GM18870 (cell line): ENCODE data around the gene FOXJ3.

Experiments
- ATAC-seq: cut with Tn5 transposase; IDR thresholded peaks from one replicate; pipeline ENCODE4 v1.9.1; 2021; ENCODE audit warnings: moderate library complexity; ENCODE audit not compliant: unreplicated experiment

The FOXJ3 gene

DNA sequence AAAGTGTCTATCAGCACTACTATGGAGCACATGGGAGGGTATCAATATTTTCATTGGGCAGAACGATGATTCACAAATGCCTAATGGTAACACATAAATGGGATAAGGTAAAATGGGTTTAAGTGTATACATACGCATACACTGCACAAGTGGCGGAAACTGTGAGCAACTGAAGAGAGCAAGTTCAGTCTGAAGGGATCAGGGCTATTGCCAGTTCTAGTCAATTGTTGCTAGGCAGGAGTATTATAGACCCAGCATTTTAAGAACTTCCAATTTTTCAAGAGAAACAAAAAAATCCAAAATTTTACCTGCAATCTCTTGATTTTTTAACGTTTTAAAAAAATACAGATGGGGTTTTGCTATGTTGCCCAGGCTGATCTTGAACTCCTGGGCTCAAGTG lies 23.1 kb downstream of the FOXJ3 start:
- ATAC-seq: no peak

DNA sequence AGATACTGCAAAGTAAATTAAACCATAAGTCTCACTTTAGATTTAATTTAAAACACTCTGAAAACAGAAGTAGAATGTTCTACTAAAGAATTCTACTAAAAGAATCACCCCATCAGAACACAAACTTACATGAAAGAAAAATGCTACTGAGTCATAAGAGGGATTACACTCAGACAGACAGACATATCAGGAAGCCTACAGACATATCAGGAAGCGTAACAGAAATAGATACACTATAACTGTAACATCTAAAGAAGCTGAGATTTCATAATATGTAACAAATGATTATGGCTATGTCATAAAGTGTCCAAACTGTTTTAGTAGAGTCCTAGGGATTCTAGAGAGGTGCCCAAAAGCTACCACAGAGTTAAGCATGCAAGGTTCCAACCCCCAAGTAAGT lies 23.9 kb downstream of the FOXJ3 start:
- ATAC-seq: no peak

DNA sequence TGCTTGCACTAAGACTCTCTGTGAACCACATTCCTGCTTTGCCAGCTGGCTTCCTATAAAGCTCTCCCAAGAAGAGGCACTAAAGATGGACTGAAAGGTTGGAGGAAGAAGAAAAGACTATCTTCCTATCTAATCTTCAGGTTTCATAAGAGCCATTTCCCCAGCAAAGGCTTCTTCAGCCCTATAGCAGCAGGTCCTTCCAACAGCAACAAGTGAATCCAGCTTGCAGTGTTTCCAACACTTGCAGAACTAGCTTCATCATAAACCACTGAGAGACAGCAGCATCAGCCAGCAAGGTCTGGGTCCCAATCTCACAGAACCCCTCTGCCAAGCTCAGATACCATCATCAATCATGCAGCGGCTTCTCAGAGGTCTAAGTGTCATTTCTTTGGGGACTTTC lies 28.1 kb downstream of the FOXJ3 start:
- no peak for ATAC-seq

DNA sequence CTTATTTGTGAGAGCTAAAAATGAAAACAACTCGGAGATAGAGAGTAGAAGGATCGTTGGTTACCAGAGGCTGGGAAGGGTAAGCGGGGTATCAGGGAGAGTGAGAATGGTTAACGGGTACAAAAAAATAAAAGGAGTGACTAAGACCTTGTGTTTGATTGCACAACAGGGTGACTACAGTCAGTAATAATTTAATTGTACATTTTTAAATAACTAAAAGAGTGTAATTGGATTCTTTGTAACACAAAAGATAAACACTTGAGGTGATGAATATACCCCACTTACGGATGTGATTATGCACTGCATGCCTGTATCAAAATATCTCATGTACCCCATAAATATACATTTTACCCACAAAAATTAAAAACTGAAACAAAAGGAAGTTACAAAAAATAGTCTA lies 29.4 kb downstream of the FOXJ3 start:
- ATAC-seq: no peak

DNA sequence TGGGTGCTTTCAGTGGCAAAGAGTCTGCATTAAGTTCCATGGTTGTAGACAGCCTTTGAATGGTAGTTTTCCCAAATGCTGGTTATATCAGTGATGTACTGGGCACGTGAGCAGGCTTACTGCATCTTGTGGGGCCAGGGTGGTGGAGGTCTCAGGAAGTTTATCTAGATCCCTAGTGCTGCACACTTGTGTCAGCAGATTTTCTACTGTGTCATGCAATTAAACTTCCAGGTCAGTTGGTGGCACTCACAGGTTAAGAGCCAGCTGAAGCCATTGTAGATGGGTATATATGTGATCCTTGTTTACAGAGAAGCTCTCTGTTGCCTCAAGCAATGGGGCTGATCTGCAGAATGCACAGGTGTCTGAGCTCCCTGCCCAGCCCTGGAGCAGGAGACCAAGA lies 33.0 kb downstream of the FOXJ3 start:
- no peak for ATAC-seq

DNA sequence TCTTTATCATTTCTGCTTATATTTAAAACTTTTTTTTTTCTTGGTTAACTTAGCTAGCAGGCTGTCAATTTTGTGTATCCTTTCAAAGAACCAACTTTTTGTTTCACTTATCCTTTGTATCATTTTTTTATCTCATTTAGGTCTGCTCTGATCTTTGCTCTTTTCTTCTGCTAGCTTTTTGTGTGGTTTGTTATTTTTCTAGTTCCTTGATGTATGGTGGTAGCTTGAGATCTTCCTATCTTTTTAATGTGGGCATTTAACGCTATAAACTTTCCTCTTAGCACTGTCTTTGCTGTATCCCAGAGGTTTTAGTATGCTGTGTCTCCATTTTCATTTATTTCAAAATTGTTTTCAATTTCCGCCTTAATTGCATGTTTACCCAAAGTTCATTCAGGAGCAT lies 36.5 kb downstream of the FOXJ3 start:
- no peak for ATAC-seq

DNA sequence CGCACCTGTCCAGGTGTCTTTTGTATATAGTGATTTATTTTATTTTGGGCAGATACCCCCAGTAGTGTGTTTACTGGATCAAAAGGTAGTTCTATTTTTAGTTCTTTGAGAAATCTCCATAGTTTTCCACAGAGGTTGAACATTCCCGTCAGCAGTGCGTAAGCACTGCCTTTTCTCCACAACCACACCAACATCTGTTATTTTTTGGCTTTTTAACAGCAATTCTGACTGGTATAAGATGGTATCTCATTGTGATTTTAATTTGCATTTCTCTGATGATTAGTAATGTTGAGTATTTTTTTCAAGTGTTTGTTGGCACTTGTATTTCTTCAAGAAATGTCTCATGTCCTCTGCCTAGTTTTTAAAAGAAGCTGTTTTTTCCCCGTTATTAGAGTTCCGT lies 39.2 kb downstream of the FOXJ3 start:
- no peak for ATAC-seq

DNA sequence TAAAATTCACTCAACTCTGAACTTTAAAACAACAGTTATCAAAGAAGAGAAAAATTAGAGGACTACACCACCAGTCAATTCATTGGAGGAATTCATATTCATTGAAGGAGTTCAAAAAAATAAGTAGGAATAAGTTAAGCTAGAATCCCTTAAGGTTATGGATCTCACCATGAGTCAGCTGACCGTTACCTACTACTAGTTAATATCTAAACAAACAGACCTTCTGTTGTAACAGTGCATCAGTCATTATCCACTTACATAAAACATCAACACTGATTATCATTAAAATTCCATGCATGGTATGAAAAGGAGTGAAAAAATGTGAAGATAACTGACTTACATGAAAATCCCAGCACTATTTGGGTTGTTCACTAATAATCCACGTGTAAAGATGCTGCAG lies 44.9 kb downstream of the FOXJ3 start:
- no peak for ATAC-seq

DNA sequence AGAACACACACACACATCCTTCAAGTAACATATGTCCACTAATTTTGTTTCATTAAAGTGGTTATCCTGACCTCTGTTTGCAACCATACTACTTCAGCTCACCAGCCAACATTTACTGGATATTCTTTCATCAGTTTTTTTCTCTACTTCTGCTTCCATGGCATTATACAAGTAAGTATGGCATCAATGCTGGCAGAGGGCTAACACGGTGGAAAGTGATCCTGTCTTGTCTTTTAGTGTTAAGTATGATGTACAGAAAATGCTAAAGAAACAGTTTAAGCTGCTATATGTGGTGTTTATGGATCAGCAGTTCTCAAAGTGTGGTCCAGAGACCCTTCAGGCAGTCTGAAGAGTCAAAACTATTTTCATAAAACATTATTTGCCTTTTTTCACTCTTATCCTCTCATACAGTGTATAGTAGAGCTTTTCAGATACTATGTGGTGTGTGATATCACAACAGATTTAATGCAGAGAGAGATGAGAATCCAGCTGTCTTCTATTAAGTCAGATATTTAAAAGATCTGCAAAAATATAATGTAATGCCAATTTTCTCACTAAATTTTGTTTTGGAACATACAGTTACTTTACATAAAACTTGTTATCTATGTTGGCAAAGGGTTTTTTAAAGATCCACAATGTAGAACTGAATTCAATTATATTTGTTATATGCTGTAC lies 46.6 kb downstream of the FOXJ3 start:
- no peak for ATAC-seq

DNA sequence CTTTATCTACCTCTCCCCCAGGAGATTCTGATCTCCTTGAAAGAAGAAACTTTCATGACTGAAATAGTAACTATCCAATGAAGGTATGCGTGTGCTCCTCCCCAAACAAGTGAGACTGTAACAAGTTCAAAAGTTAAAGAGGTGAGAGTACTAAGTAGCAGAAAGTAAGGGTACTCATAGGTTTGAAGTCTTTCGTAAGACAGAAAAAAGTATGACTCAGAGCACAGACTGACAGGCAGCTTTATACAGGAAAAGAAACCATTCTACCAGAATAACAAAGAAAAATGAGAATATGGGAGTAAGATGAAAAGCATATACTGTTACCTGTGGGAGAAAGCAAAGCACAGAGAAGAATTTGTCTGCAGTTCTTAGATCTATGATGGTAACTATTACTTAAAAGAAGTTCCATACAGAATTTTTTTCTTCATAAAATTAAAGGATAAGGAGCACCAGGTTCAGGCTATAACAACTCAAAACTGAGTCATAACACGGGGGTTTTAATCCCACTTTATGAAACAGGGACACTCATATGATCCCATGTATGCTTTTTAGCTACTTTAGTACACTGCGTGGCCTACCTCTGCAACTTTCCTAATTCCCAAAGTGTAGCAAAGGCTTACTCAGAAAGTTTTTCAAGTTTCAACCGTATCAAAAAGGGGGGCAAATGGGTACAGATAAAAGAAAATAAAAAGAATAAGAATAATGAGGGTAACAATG lies 52.0 kb downstream of the FOXJ3 start:
- ATAC-seq: no peak

DNA sequence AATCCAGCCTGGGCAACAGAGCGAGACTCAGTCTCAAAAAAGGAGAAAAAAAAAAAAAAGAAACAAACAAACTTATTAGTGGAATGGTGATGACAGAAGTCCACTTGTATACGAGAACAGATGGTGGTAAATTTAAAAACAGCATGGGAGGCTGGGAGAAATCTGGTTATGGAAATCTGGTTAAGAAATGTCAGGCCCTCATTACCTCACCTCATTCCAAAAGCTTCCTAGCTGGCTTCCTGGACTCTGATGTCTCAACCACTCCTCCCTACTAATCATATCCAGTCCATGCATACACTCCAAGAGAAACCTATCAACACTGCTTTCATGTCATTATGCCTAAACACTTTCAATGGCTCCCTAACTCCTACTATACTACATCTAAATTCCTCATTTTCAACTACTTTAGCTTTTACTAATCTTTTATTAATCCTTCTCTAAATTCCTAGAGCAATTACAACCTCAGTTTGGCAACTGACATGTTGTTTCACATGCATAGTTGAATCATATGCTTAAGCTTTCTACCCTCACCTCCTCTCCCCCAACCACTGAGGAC lies 52.9 kb downstream of the FOXJ3 start:
- no peak for ATAC-seq

DNA sequence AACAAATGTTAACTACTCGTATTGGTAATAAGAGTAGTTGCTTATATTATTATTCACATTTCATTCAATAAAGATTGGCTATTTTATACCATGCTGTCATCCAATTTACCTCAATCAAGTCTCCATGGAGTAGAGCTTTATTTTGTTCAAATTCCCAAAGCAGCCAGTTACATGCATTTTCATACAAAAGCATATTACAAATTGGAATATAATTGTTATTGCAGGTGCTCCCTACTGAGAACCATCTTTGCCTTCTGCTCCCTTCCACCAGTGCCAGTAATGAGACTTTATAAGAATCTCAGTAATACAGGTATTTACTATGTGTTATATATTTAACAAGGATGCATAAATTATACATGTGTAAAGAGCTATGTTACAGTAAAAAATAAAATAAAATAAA lies 54.2 kb downstream of the FOXJ3 start:
- no peak for ATAC-seq

DNA sequence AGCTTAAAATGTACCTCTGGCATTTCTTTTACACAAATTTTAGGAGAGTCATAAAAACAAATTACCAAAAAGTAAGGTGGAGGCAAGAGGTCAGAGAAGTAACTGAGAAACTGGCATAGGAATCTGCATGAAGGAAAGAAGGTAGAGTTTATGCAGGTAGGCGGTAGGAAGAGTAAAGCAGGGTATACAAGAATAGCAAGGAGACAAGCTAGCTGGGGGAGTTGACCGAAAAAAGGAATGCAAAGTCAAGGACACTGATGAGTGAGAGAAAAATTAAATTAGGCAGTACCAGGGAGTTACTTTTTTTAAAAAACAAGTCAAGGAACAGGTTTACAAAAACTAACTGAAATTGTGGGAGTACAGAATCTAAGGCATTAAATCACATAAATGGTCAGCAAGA lies 56.0 kb downstream of the FOXJ3 start:
- no peak for ATAC-seq

DNA sequence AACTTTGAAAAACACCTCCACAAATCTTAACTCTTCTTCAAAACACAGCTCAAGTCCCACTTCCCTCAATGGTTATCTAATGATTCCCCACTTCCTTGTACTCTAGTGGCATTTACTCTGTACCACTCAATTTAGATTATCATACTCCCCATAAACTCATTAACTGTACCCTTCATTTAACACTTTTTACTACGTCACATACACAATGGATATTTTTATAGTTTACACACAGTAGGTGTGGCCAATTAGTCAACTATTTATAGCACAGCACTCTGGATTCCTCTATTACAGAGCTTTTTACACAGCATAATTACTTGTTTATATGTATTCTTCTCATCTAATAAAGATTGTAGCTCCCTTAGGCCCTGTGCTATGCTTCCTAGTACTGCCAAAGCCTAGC lies 62.1 kb downstream of the FOXJ3 start:
- ATAC-seq: no peak

DNA sequence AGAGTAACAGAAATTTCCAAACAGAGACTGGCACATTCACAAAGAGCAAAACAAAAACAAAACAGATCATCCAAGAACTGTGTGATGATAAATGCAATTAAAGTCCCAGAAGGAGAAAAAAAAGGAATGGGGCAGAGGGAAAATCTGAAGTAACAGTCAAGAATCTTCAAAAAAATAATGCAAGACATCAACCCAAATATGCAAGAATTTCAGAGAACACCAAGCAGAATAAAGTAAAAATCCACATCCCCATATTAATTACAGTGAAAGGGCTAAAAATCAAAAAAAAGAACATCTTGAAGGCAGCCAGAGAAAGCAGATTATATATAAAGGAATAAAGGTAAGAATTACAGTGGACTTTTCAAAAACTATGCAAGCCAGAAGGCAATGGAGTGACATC lies 67.1 kb downstream of the FOXJ3 start:
- no peak for ATAC-seq

DNA sequence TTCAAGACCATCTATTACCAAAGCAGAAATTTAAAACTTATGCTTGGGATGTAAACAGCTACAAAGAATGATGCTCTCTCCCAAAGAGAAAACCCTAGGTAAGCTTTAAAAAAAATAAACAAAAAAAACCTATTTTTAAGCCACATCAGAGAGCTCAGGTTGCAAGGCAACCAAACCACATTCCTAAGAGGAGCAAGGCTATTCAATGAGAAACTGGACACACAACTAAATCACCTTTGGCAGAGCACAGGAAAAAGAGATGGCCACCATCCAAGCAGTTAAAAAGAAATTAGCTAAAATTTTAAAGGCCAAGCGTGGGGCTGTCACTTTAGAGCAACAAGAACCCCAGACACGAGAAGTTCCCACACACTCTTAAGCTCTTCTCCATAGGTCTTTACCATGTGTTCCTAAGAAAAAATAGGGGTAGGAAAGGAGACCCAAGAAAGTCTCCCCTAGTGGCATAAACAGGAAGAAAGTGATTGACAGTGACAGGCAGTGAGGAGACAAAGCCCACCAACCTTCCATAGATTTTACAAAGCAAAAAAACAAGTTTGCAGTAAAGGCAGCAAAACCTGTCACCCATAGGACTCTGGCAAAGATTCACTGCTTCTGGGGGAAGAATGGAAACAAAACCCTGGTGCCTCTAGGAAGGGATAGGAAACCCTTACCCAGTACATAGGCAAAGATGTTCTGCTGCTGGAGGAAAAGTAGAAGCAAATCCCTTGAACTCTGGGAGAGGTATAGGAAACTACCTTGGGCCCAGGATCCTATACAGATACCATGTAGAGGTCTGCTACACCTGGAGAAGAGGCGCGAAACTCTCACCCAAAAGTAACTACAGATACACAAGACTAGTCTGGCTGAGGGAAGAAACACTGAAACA lies 68.5 kb downstream of the FOXJ3 start:
- ATAC-seq: no peak

DNA sequence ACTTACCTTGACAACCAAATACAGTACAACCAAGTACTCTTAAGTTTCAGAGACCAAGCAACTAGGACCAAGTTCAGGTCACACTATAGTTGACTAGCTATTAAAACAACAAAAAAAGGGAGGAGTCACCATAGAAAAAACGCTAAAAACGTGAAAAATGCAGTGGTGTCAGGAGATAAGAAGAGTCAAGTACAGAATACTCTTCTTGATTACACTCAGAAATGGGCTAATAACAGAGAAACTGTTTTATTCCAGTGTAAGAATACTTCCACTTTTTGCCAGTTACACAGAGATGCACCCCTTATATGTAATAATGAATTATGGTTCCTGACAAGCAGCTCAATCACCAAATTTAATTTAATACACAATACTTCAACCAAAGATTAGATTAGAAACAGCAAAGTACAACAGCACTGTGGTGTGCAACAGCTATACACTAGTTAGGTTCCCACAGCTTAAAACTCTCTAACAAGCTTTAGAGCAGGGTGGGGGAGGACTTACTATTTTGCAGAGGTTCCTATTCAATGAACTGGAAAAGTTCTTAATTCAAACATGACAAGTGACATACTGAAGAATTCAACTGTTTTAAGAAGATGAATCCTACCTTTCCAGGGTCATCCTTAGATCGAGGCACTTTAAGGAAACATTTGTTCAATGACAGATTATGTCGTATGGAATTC lies 70.4 kb downstream of the FOXJ3 start:
- no peak for ATAC-seq

DNA sequence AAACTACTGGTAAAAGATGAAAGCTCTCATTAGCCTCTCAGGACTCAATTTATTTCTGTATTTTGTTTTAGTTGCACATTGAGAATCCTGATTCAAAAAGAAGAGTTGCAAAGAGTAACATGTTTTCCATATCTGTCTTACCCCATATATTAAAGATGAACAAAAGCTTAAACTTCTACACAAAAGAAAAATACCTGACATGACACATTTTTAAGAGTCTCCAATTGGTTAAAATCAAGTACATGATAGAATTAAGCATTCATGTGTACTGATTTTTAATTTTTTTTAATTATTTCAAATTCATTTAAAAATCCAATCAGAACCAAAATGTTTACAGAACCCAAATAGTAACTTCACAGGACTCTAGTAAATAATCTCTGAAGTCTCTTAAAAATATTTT lies 72.0 kb downstream of the FOXJ3 start:
- ATAC-seq: no peak

DNA sequence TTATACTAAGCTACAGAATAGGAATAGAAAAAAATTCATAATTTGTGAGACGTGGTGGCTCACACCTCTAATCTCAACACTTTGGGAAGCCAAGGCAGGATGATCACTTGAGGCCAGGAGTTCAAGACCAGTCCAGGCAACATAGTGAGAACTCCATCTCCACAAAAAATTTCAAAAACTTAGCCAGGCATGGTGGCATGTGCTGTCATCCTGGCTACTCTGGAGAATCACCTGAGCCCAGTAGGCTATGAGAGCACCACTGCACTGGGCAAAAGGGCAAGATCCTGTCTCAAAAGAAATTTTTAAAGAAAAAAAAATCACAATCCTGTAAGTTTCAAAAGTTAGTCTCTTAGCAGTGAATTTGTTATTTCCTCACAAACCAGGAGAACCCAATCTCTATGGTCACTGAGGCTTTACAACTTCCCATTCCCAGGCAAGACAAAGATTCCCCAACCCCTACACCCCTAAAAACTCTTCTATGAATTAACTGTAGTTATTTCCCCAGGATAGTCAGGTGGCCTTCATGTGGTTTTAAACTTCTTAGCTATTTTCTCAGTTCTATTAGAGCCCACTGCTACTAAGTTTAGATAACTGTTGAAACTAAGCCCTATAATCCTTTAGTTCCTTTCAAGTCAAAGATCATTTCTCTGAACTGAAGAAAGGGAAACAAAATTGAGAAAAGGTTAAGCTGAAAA lies 74.5 kb downstream of the FOXJ3 start:
- no peak for ATAC-seq

DNA sequence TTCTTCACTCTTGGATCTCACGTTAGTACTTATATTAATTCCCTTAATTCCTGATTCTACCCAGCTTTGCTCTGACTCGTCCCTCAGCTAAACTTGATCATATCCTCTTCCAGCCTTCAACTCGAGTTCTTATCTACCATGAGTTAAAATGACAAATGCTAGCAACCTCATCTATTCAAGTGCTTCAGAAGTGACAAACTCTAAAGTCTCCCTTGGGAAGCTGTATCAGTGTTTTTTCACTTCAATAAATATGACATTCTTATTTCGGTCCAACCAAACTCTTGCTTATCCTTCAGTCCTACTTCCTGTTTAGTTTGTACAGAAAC lies 75.3 kb downstream of the FOXJ3 start:
- ATAC-seq: no peak
